Small intestine (tissue), 7 donors: Measurements from ENCODE around the gene SLC35G6. TPM values are rescaled to one million over a fixed set of nuclear protein-coding genes. Genes with fewer than 3 reads are reported as not detected.
"Not testable (repeated sequence)": the region's sequence is repeated elsewhere in the genome, so short reads cannot be mapped to it uniquely, and the experiment has no call there.

Experiments
- DNase-seq, 2 donors: peaks; one replicate each; pipeline versions ENCODE4 v3.0.0 to v3.0.0-alpha.2; 2013
- FAIRE-seq: peaks from 2 replicates; lab custom pipeline; 2012; peaks lifted over from hg19 to GRCh38; lab: Jason Lieb, UNC
- H3K27ac ChIP-seq, 3 donors: one replicate each; pipeline ENCODE4 v1.5.1; 2013; ENCODE audit warnings: low read length in 2 of 3, mild to moderate bottlenecking in 2 of 3, control low read depth in 1 of 3, inconsistent platforms in 1 of 3, low read depth in 1 of 3, moderate library complexity in 1 of 3
- H3K27me3 ChIP-seq, 3 donors: one replicate each; pipeline ENCODE4 v1.6.1; 2013; ENCODE audit warnings: low read length in 3 of 3, inconsistent platforms in 1 of 3; ENCODE audit not compliant: control insufficient read depth in 3 of 3, insufficient read depth in 3 of 3
- H3K36me3 ChIP-seq, 3 donors: one replicate each; pipeline ENCODE4 v1.6.1; 2013; ENCODE audit warnings: low read length in 3 of 3, inconsistent platforms in 1 of 3, low read depth in 1 of 3, mild to moderate bottlenecking in 1 of 3, moderate library complexity in 1 of 3; ENCODE audit not compliant: control insufficient read depth in 3 of 3, insufficient read depth in 2 of 3
- H3K4me1 ChIP-seq, 3 donors: one replicate each; pipeline ENCODE4 v1.6.1; 2013; ENCODE audit warnings: low read length in 2 of 3, inconsistent platforms in 1 of 3, low read depth in 1 of 3, mild to moderate bottlenecking in 1 of 3, moderate library complexity in 1 of 3; ENCODE audit not compliant: control insufficient read depth in 3 of 3, insufficient read depth in 2 of 3
- H3K4me3 ChIP-seq, 3 donors: one replicate each; pipeline ENCODE4 v1.5.1; 2013; ENCODE audit warnings: low read length in 3 of 3, control low read depth in 1 of 3, inconsistent platforms in 1 of 3, low read depth in 1 of 3, mild to moderate bottlenecking in 1 of 3, moderate library complexity in 1 of 3
- H3K9me3 ChIP-seq, 2 donors: one replicate each; pipeline ENCODE4 v1.6.1; 2013; ENCODE audit warnings: low read depth in 1 of 2, low read length in 1 of 2; ENCODE audit not compliant: control insufficient read depth in 2 of 2, insufficient read depth in 1 of 2
- WGBS, 3 donors: extraction: QIAGEN DNeasy Blood & Tissue Kit; methylation state at CpG; one replicate each; pipeline ENCODE4 v1.1.7; 2013; 5-methylcytosine and 5-hydroxymethylcytosine counted together
- polyA plus RNA-seq, 4 donors: library from polyadenylated mRNA; stranded (reverse) in 3 of 4; unstranded in 1 of 4; fragments of 200-250 nt in 3 of 4; fragments of 120-200 nt in 1 of 4; gene quantifications; one replicate each; pipeline versions ENCODE4 v1.2.1 to v1.2.3, GENCODE V29; 2013
- donor health status: healthy with polysubstance abuse.
- donor health status: control.
- donor health status: control.
- donor health status: Bipolar disorder and iron deficiency.
- donor health status: healthy.

Gene SLC35G6
- polyA plus RNA-seq, 4 donors = 0.49 TPM; not detected in 3

DNA sequence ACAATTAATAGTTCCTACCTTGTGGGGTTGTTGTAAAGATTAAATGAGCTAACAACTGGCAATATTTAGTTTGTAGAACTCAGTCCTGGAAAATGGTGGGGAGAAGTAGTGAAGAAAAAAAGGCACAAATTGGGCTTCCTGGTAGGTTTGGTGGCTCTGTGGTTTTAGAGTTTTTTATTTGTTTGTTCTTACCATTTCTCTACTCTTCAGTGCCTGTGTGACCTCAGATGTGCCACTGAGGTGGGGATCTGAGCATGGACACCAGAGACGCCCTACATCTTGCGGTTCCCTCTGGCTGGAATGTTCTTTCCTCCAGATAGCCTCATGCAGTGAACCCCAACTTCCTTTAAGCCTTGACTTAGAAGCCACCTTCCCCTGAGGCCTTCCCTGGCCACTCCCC is 9.5 kb upstream of the SLC35G6 start:
- Histone ChIP-seq H3K4me1 (peaks cover 0 to 31% (median 2%) of the 10 kb centered on the region in 3 donors), H3K4me3 (no peak overlapping the region), H3K9me3 (no peaks in the 10 kb centered on the region), H3K27ac (no peak overlapping the region), H3K36me3 (peaks cover 0 to 65% (median 0%) of the 10 kb centered on the region in 3 donors), H3K27me3 (no peaks in the 10 kb centered on the region)
- FAIRE-seq = no peak
- WGBS, 3 donors = 84 to 90% (median 86%) methylated on average over 2 of the region's 2 CpGs
- no peak for DNase-seq

DNA sequence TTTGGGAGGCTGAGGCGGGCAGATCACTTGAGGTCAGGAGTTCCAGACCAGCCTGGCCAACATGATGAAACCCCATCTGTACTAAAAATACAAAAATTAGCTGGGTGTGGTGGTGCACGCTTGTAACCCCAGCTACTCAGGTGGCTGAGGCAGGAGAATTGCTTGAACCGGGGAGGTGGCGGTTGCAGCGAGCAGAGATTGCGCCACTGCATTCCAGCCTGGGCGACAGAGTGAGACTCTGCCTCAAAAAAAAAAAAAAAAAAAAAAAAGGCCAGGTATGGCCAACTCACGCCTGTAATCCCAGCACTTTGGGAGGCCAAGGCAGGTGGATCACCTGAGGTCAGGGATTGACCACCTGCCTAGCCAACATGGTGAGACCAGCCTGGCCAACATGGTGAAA is 6.5 kb upstream of the SLC35G6 start:
- not testable (repeated sequence) for H3K4me3 ChIP-seq, H3K9me3 ChIP-seq, H3K27me3 ChIP-seq, FAIRE-seq
- Histone ChIP-seq H3K4me1 (peaks cover 0 to 45% (median 2%) of the 10 kb centered on the region in 3 donors), H3K36me3 (peaks cover 0 to 60% (median 0%) of the 10 kb centered on the region in 3 donors), H3K27ac (peak overlapping the region in 1 of 3 donors; percentile 97)
- DNase-seq = peak in 1 of 2 donors; percentile 46
- 91 to 97% (median 93%) methylated on average over 7 to 8 of the region's 8 CpGs for WGBS, 3 donors

DNA sequence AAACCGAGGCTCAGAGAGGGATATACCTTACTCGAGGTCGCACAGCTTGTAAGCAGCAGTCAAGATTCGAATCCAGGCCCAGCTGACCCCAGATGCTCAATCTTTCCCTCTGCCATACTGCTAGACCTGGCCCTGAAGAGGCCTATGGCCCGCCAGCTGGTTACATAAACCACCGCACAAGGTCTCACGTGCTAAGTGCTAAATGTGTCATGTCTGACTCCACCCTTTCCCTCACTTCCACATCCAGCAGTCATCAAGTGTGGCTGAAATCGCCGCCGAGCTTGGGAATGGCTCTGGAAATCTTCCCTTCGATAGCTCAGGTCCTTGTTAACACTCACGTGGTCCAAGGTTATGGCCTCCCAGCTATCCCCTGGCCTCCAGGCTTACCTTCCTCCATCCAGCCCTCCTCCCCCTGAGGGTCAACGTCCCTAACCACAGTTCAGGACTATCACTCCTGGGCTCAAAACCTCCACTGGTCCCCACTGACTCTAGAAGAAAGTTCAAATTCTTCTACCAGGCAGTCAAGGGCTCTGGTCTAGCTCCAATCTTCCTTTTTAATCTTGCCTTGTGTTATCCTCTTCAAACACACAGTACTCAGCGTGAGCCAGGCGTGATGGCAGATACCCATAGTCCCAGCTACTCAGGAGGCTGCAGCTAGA is 5.4 kb upstream of the SLC35G6 start:
- no peak overlapping the region for H3K4me3 ChIP-seq
- H3K27ac ChIP-seq = peak overlapping the region in 2 of 3 donors; percentile 97
- peaks cover 0 to 55% (median 0%) of the 10 kb centered on the region in 3 donors for H3K36me3 ChIP-seq
- DNase-seq = peak in 1 of 2 donors; percentile 86
- 64 to 81% (median 79%) methylated on average over 15 of the region's 15 CpGs for WGBS, 3 donors
- H3K4me1 ChIP-seq = peaks cover 0 to 55% (median 4%) of the 10 kb centered on the region in 3 donors
- H3K9me3 ChIP-seq = no peaks in the 10 kb centered on the region
- no peaks in the 10 kb centered on the region for H3K27me3 ChIP-seq
- FAIRE-seq = no peak

DNA sequence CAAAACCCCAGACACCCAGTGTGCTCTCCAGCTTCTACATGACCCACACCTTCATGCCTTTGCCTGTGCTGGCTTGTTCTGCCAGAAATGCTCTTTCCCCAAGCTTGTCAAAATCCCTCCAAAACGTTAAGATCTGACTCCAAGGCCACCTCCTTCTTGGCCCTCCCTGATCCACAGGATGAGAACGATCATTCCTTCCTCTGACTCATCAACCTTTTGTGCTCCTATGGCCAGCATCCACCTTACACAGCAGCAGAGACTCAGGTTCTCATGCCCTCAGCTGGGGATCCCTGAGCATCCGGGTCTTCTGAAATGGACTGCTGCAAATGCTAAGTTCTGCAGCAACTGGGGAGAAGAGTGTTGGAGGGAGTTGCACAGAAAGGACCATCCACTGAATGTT is 4.8 kb upstream of the SLC35G6 start:
- 27 to 36% (median 32%) methylated on average over 3 of the region's 3 CpGs for WGBS, 3 donors
- DNase-seq = no peak
- no peak for FAIRE-seq
- Histone ChIP-seq H3K27ac (peak overlapping the region in 2 of 3 donors; percentile 97), H3K27me3 (no peaks in the 10 kb centered on the region), H3K36me3 (peaks cover 0 to 51% (median 0%) of the 10 kb centered on the region in 3 donors), H3K9me3 (no peaks in the 10 kb centered on the region), H3K4me1 (peaks cover 0 to 60% (median 4%) of the 10 kb centered on the region in 3 donors), H3K4me3 (no peak overlapping the region)

DNA sequence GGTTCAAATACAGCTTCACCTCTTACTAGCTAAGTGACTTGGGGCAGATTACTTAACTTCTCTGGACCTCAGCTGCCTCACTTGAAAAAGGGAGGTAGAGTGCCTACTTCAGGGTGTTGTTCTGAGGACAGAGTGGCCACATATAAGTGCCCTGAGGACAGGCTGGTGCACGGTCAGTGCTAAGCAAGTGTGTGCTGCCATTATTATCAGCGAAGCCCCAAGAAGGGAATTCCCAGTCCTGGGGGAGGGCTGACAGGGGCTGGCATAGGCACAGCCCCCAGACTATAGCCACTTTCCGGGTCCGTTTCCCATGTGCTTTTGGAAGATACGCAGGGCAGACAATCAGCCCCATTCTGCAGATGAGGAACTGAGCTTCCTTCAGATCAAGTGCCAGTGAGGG is 4.3 kb upstream of the SLC35G6 start:
- 85 to 98% (median 95%) methylated on average over 5 of the region's 5 CpGs for WGBS, 3 donors
- DNase-seq (no peak), FAIRE-seq (no peak)
- Histone ChIP-seq H3K27me3 (no peaks in the 10 kb centered on the region), H3K36me3 (peaks cover 0 to 48% (median 0%) of the 10 kb centered on the region in 3 donors), H3K9me3 (no peaks in the 10 kb centered on the region), H3K27ac (peak overlapping the region in 2 of 3 donors; percentile 97), H3K4me1 (peaks cover 0 to 60% (median 4%) of the 10 kb centered on the region in 3 donors), H3K4me3 (peak overlapping the region in 1 of 3 donors; percentile 79)

DNA sequence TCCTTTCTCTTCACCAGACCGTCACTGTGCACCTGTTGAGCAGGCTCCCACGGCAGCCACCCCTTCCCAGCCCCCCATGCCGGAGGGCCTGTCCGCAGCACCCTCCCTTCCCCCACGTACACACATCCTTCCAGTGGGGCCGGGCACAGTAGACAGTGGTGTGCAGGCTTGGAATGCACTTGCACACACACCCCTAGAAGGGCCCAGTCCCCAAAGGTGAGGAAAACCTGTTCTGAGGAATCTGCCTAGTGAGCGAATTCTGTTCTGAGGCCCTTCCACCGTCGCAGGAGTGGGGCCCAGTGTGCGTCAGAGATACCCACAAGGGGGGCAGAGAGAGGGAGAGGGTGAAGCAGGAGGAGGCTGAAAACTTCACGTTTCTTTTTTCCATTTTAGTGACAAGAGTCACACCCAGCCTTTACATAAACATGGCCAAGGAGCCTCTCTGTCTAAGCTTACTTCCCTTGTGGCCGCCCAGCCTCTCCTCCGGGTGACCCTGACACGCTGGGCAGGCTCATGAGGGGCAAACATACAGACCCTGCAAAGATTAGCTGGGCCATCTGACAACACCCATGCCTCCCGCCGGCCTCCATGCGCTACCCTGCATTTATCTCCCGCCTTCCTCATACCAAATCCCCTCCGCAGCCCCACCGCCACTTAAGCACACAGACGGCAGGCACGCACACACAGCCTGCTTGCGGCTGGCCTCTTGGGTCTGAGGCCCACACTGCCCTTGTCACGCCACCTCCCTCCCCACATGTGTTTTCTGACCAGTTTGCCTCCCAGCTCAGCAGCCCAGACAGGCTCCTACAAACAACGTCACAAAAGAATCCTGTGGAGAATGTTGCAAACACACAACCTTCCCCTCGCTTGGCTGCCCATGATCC is 3.6 kb upstream of the SLC35G6 start:
- peaks cover 0 to 67% (median 4%) of the 10 kb centered on the region in 3 donors for H3K4me1 ChIP-seq
- H3K27me3 ChIP-seq = no peaks in the 10 kb centered on the region
- 36 to 65% (median 59%) methylated on average over 26 of the region's 26 CpGs for WGBS, 3 donors
- no peaks in the 10 kb centered on the region for H3K9me3 ChIP-seq
- FAIRE-seq (no peak), DNase-seq (peak in 1 of 2 donors; percentile 91)
- peak overlapping the region in 2 of 3 donors; percentile 97 for H3K27ac ChIP-seq
- peak overlapping the region in 1 of 3 donors; percentile 79 for H3K4me3 ChIP-seq
- peaks cover 0 to 44% (median 0%) of the 10 kb centered on the region in 3 donors for H3K36me3 ChIP-seq

DNA sequence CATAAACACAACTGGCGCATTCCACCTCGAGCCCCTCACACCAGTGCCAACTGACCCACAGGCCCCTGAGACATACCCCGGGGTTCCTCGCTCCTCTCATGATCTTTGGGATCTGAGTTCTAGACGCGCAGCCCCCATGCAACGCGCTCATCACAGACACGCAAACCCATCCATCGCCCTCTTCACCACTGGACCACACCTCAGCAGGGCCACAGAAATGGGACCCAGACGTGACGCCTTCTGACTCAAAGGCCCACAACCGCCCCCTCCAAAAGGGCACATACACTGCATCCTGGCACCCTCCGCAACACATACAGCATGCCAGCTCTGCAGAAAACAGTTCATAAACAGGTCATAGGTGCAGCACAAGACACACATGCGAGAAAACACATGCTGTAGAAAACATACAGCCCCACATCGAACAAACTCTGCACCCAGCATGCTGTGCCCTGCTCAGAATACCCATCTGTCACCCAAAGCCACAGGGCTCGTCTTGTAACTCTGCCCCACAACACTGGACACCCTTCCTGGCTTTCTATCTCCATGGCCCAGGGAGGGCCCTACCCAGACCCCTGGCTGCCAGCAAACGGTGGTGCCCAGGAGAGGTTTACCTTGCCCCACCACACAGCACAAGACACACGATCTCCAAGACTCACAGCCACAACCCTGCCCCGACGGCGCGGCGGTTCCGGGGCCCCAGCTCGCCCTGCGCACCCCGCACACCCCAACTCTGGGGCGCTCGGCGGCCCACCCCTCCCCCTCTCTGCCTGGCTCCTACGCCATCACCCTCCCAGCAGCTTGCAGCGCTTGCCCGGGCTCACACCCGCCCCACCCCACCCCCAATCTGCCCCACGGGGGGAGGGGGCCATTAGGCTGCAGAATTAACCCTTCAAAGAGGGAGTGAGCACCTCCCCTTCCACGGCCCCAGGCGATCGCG is 2.7 kb upstream of the SLC35G6 start:
- DNase-seq (peak; percentile 51 to 85), FAIRE-seq (no peak)
- peaks cover 0 to 40% (median 0%) of the 10 kb centered on the region in 3 donors for H3K36me3 ChIP-seq
- H3K9me3 ChIP-seq = no peaks in the 10 kb centered on the region
- 21 to 28% (median 26%) methylated on average over 39 to 40 of the region's 40 CpGs for WGBS, 3 donors
- H3K4me3 ChIP-seq = peak overlapping the region; percentile 79 to 97 (median 97)
- H3K27me3 ChIP-seq = no peaks in the 10 kb centered on the region
- peaks cover 0 to 75% (median 4%) of the 10 kb centered on the region in 3 donors for H3K4me1 ChIP-seq
- peak overlapping the region; percentile 94 to 97 (median 97) for H3K27ac ChIP-seq
